Skeletal muscle satellite cell (primary cell): Measurements from ENCODE around the gene ATP6V1B1.

ENCODE experiments used
- H3K27me3 ChIP-seq: 2 replicates; pipeline ENCODE4 v1.7.0; 2013; ENCODE audit warnings: low read length; ENCODE audit not compliant: control insufficient read depth, insufficient read depth
- H3K36me3 ChIP-seq: 2 replicates; pipeline ENCODE4 v1.7.0; 2013; ENCODE audit warnings: mild to moderate bottlenecking, control low read depth, low read length; ENCODE audit not compliant: insufficient read depth
- H3K4me1 ChIP-seq: 2 replicates; pipeline ENCODE4 v1.7.0; 2013; ENCODE audit warnings: low read length; ENCODE audit not compliant: control insufficient read depth, insufficient read depth
- H3K4me2 ChIP-seq: 2 replicates; pipeline ENCODE4 v1.7.0; 2013; ENCODE audit warnings: mild to moderate bottlenecking, low read length
- H3K4me3 ChIP-seq: 2 replicates; pipeline ENCODE4 v1.7.0; 2013; ENCODE audit warnings: low read length
- H3K9ac ChIP-seq: 2 replicates; pipeline ENCODE4 v1.7.0; 2013; ENCODE audit warnings: mild to moderate bottlenecking, low read depth, low read length, moderate library complexity
- H3K9me3 ChIP-seq: replicated peaks from 2 replicates; pipeline ENCODE4 v1.7.0; 2013; ENCODE audit warnings: mild to moderate bottlenecking, control low read depth, low read length

The ATP6V1B1 gene

GRCh38 chr2:70983506-70984227 lies 48.0 kb downstream of the ATP6V1B1 start:
- Histone ChIP-seq H3K9me3 (no peaks in the 10 kb centered on the region), H3K4me2 (no peak overlapping the region), H3K9ac (no peak overlapping the region), H3K27me3 (no peaks in the 10 kb centered on the region), H3K36me3 (peaks cover 33% of the 10 kb centered on the region), H3K4me1 (peaks cover 1% of the 10 kb centered on the region), H3K4me3 (no peak overlapping the region)

- peaks cover 38% of the 10 kb centered on the region for H3K36me3 ChIP-seq
- no peak overlapping the region for H3K4me2 ChIP-seq
- H3K4me1 ChIP-seq: no peaks in the 10 kb centered on the region
- no peak overlapping the region for H3K4me3 ChIP-seq
- no peak overlapping the region for H3K9ac ChIP-seq
- H3K9me3 ChIP-seq: no peaks in the 10 kb centered on the region
- no peaks in the 10 kb centered on the region for H3K27me3 ChIP-seq
Measured at GRCh38 chr2:70984228-70984575, 48.5 kb downstream of the ATP6V1B1 start.

GRCh38 chr2:70984576-70985282 lies 49.0 kb downstream of the ATP6V1B1 start:
- Histone ChIP-seq H3K4me2 (no peak overlapping the region), H3K9ac (no peak overlapping the region), H3K4me3 (no peak overlapping the region), H3K9me3 (no peaks in the 10 kb centered on the region), H3K36me3 (peaks cover 44% of the 10 kb centered on the region), H3K27me3 (no peaks in the 10 kb centered on the region), H3K4me1 (no peaks in the 10 kb centered on the region)

- Histone ChIP-seq H3K4me3 (no peak overlapping the region), H3K36me3 (peaks cover 49% of the 10 kb centered on the region)
Measured at GRCh38 chr2:70985283-70985688, 49.6 kb downstream of the ATP6V1B1 start.

GRCh38 chr2:70985956-70986355 lies 50.3 kb downstream of the ATP6V1B1 start:
- Histone ChIP-seq H3K27me3 (no peaks in the 10 kb centered on the region), H3K4me3 (no peak overlapping the region), H3K9ac (no peak overlapping the region), H3K36me3 (peaks cover 49% of the 10 kb centered on the region), H3K9me3 (no peaks in the 10 kb centered on the region), H3K4me1 (no peaks in the 10 kb centered on the region), H3K4me2 (no peak overlapping the region)

More at GRCh38 chr2:70985283-70985688, 49.6 kb downstream of the ATP6V1B1 start:
- Histone ChIP-seq H3K27me3 (no peaks in the 10 kb centered on the region), H3K9ac (no peak overlapping the region), H3K9me3 (no peaks in the 10 kb centered on the region), H3K4me2 (no peak overlapping the region), H3K4me1 (no peaks in the 10 kb centered on the region)

- H3K9me3 ChIP-seq: no peaks in the 10 kb centered on the region
- H3K36me3 ChIP-seq: peaks cover 49% of the 10 kb centered on the region
Measured at GRCh38 chr2:70986499-70987189, 50.9 kb downstream of the ATP6V1B1 start.

GRCh38 chr2:70987386-70987785 lies 51.7 kb downstream of the ATP6V1B1 start:
- Histone ChIP-seq H3K9ac (no peak overlapping the region), H3K27me3 (no peaks in the 10 kb centered on the region), H3K9me3 (no peaks in the 10 kb centered on the region), H3K36me3 (peaks cover 49% of the 10 kb centered on the region), H3K4me3 (no peak overlapping the region), H3K4me1 (no peaks in the 10 kb centered on the region), H3K4me2 (no peak overlapping the region)

More at GRCh38 chr2:70986499-70987189, 50.9 kb downstream of the ATP6V1B1 start:
- H3K4me3 ChIP-seq: no peak overlapping the region
- H3K4me1 ChIP-seq: no peaks in the 10 kb centered on the region
- H3K9ac ChIP-seq: no peak overlapping the region
- no peak overlapping the region for H3K4me2 ChIP-seq
- H3K27me3 ChIP-seq: no peaks in the 10 kb centered on the region

- H3K4me1 ChIP-seq: peaks cover 5% of the 10 kb centered on the region
- no peak overlapping the region for H3K9ac ChIP-seq
- no peak overlapping the region for H3K4me2 ChIP-seq
- H3K36me3 ChIP-seq: peaks cover 49% of the 10 kb centered on the region
- H3K4me3 ChIP-seq: no peak overlapping the region
- no peaks in the 10 kb centered on the region for H3K9me3 ChIP-seq
- H3K27me3 ChIP-seq: no peaks in the 10 kb centered on the region
Measured at GRCh38 chr2:70988151-70988550, 52.5 kb downstream of the ATP6V1B1 start.

- H3K36me3 ChIP-seq: peaks cover 47% of the 10 kb centered on the region
- H3K4me2 ChIP-seq: no peak overlapping the region
- no peaks in the 10 kb centered on the region for H3K27me3 ChIP-seq
- H3K4me1 ChIP-seq: peaks cover 12% of the 10 kb centered on the region
- no peak overlapping the region for H3K9ac ChIP-seq
- no peaks in the 10 kb centered on the region for H3K9me3 ChIP-seq
- no peak overlapping the region for H3K4me3 ChIP-seq
Measured at GRCh38 chr2:70988726-70989648, 53.3 kb downstream of the ATP6V1B1 start.

GRCh38 chr2:70990216-70990615 lies 54.5 kb downstream of the ATP6V1B1 start:
- Histone ChIP-seq H3K4me2 (no peak overlapping the region), H3K9ac (no peak overlapping the region), H3K4me1 (peaks cover 13% of the 10 kb centered on the region), H3K27me3 (no peaks in the 10 kb centered on the region), H3K9me3 (no peaks in the 10 kb centered on the region), H3K4me3 (no peak overlapping the region), H3K36me3 (peaks cover 47% of the 10 kb centered on the region)

GRCh38 chr2:70991142-70991541 lies 55.4 kb downstream of the ATP6V1B1 start:
- Histone ChIP-seq H3K27me3 (no peaks in the 10 kb centered on the region), H3K9me3 (no peaks in the 10 kb centered on the region), H3K9ac (no peak overlapping the region), H3K4me3 (no peak overlapping the region), H3K36me3 (peaks cover 39% of the 10 kb centered on the region), H3K4me1 (peaks cover 15% of the 10 kb centered on the region), H3K4me2 (no peak overlapping the region)
